Measurements from ENCODE around the gene SDR9C7.
"Not testable (repeated sequence)": the region's sequence is repeated elsewhere in the genome, so short reads cannot be mapped to it uniquely, and the experiment has no call there.

Gene SDR9C7

GRCh38 chr12:56905852-56906251 lies 28.4 kb downstream of the SDR9C7 start:
- Mint-ChIP-seq H3K4me1 (no peaks in the 10 kb centered on the region), H3K4me3 (no peak overlapping the region), H3K27me3 (peaks cover 3% of the 10 kb centered on the region), H3K36me3 (peaks cover 9% of the 10 kb centered on the region), H3K9me3 (peaks cover 5% of the 10 kb centered on the region), H3K27ac (no peak overlapping the region)

- Mint-ChIP-seq H3K36me3 (peaks cover 9% of the 10 kb centered on the region), H3K4me1 (no peaks in the 10 kb centered on the region), H3K9me3 (peaks cover 9% of the 10 kb centered on the region), H3K27ac (no peak overlapping the region), H3K4me3 (no peak overlapping the region), H3K27me3 (no peaks in the 10 kb centered on the region)
Observed at GRCh38 chr12:56903374-56903773, 30.8 kb downstream of the SDR9C7 start.

DNA sequence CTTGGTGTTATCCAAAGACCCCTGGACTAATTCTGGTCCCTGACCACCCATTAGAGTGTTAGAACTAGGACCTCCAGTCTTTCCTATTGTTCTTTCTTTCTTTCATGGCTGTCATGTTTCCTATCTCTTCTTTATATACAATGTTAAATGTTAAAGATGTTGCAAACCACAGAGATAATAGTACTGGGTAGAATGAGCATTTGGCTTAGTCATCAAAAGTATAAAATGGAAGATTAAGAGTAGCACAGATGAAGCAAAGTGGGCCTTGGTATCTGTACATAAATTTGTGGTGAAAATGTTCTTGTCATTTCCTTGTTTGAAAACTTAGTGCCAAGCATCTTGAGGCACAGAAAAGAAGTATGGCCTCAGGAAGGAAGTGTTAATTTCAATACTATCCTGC lies 32.9 kb downstream of the SDR9C7 start:
- H3K27ac Mint-ChIP-seq, H3K9me3 Mint-ChIP-seq, H3K36me3 Mint-ChIP-seq, H3K4me3 Mint-ChIP-seq, H3K27me3 Mint-ChIP-seq, H3K4me1 Mint-ChIP-seq: not testable (repeated sequence)

DNA sequence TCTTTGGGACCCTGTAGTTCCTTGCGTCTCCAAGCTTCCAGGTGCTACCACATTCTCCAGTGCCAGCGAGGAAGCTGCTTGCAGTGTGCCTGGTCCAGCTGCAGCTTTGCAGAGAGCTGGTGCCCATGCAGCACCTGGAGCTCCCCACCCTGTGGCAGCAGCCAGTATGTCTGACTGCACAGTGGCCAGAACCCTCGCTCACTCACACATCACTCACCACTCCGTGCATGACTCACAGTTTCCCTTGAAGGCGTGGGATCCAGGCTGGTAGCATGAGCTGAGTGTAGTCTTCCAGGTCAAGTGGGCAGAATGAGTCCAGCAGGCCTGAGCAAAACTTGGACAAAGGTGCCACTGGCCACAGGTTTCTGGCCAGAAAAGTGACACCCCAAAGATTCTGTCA lies 33.6 kb downstream of the SDR9C7 start:
- peaks cover 9% of the 10 kb centered on the region for H3K36me3 Mint-ChIP-seq
- H3K27me3 Mint-ChIP-seq, result no peaks in the 10 kb centered on the region
- peaks cover 10% of the 10 kb centered on the region for H3K9me3 Mint-ChIP-seq
- H3K4me1 Mint-ChIP-seq, result no peaks in the 10 kb centered on the region
- no peak overlapping the region for H3K4me3 Mint-ChIP-seq
- no peak overlapping the region for H3K27ac Mint-ChIP-seq

DNA sequence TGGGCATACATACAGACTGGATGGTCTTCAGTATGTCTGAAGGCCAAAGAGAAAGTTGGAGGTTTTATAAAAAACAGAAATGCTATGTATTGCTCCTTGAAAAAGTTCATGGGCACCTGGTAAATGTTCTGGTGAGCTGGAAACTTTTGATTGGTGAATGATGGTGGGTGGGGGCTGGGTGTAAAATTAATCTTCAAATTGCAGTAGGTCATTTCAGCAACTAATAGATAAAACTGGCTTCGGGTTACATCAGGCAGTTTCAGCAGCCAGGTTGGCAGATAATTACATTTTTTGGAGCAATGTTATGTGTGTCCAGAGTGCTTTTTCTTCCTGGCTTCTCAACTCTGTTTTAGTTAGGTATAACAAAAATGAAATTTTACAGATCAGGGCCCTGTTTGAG lies 35.3 kb downstream of the SDR9C7 start:
- Mint-ChIP-seq H3K9me3 (peaks cover 10% of the 10 kb centered on the region), H3K4me1 (no peaks in the 10 kb centered on the region), H3K27ac (no peak overlapping the region), H3K27me3 (no peaks in the 10 kb centered on the region), H3K36me3 (peaks cover 9% of the 10 kb centered on the region), H3K4me3 (no peak overlapping the region)

- no peaks in the 10 kb centered on the region for H3K27me3 Mint-ChIP-seq
- H3K4me3 Mint-ChIP-seq, result no peak overlapping the region
- peaks cover 10% of the 10 kb centered on the region for H3K9me3 Mint-ChIP-seq
- peaks cover 9% of the 10 kb centered on the region for H3K36me3 Mint-ChIP-seq
- no peaks in the 10 kb centered on the region for H3K4me1 Mint-ChIP-seq
- H3K27ac Mint-ChIP-seq, result no peak overlapping the region
Observed at GRCh38 chr12:56897844-56898361, 36.3 kb downstream of the SDR9C7 start.

DNA sequence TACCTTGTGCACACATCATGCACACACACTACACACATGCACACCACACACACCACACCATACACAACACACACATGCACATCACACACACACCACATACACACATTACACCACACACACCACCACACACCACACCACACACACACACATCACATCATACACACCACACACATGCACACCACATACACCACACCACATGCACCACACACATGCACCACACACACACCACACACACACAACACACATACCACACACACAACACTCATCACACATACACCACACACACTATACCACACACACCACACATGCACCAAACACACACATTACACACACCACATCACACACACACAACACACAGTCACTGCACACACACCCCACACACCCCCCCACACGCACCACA lies 38.1 kb downstream of the SDR9C7 start:
- Mint-ChIP-seq H3K36me3 (peaks cover 2% of the 10 kb centered on the region), H3K4me1 (no peaks in the 10 kb centered on the region), H3K27me3 (peaks cover under 1% of the 10 kb centered on the region), H3K9me3 (peaks cover 4% of the 10 kb centered on the region), H3K4me3 (no peak overlapping the region), H3K27ac (no peak overlapping the region)

- H3K9me3 Mint-ChIP-seq, result peaks cover 4% of the 10 kb centered on the region
- H3K4me1 Mint-ChIP-seq, result no peaks in the 10 kb centered on the region
- H3K4me3 Mint-ChIP-seq, result no peak overlapping the region
- H3K36me3 Mint-ChIP-seq, result peaks cover 2% of the 10 kb centered on the region
- H3K27me3 Mint-ChIP-seq, result peaks cover 5% of the 10 kb centered on the region
- no peak overlapping the region for H3K27ac Mint-ChIP-seq
Observed at GRCh38 chr12:56894698-56895368, 39.4 kb downstream of the SDR9C7 start.

DNA sequence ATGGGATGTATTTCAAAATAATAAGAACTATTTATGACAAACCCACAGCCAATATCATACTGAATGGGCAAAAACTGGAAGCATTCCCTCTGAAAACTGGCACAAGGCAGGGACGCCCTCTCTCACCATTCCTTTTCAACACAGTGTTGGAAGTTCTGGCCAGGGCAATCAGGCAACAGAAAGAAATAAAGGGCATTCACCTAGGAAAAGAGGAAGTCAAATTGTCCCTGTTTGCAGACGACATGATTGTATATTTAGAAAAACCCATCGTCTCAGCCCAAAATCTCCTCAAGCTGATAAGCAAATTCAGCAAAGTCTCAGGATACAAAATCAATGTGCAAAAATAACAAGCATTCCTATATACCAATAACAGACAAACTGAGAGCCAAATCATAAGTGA lies 42.3 kb downstream of the SDR9C7 start:
- not testable (repeated sequence) for H3K27ac Mint-ChIP-seq, H3K9me3 Mint-ChIP-seq, H3K4me3 Mint-ChIP-seq

DNA sequence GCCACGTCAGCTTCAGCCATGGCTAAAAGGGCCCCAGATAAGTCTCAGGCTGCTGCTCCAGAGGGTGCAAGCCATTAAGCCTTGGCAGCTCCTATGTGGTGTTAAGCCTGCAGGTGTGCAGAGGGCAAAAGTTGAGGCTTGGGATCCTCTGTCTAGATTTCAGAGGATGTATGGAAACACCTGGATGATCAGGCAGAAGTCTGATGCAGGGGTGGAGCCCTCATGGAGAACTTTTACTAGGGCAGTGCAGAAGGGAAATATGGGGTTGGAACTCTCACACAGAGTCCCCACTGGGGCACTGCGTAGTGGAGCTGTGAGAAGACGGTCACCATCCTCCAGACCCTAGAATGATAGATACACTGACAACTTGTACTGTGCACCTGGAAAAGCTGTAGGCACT lies 47.9 kb downstream of the SDR9C7 start:
- Mint-ChIP-seq H3K36me3 (peaks cover 9% of the 10 kb centered on the region), H3K9me3 (peaks cover 17% of the 10 kb centered on the region), H3K27ac (no peak overlapping the region), H3K4me1 (no peaks in the 10 kb centered on the region), H3K27me3 (peaks cover 17% of the 10 kb centered on the region), H3K4me3 (no peak overlapping the region)

More for the DNA sequence above, 42.3 kb downstream of the SDR9C7 start:
- not testable (repeated sequence) for H3K4me1 Mint-ChIP-seq, H3K36me3 Mint-ChIP-seq
- peaks cover 13% of the 10 kb centered on the region for H3K27me3 Mint-ChIP-seq

- H3K9me3 Mint-ChIP-seq, result peaks cover 17% of the 10 kb centered on the region
- peaks cover 12% of the 10 kb centered on the region for H3K27me3 Mint-ChIP-seq
- H3K4me1 Mint-ChIP-seq, result no peaks in the 10 kb centered on the region
- no peak overlapping the region for H3K4me3 Mint-ChIP-seq
- H3K36me3 Mint-ChIP-seq, result peaks cover 9% of the 10 kb centered on the region
- H3K27ac Mint-ChIP-seq, result no peak overlapping the region
Observed at GRCh38 chr12:56885316-56885715, 48.9 kb downstream of the SDR9C7 start.

DNA sequence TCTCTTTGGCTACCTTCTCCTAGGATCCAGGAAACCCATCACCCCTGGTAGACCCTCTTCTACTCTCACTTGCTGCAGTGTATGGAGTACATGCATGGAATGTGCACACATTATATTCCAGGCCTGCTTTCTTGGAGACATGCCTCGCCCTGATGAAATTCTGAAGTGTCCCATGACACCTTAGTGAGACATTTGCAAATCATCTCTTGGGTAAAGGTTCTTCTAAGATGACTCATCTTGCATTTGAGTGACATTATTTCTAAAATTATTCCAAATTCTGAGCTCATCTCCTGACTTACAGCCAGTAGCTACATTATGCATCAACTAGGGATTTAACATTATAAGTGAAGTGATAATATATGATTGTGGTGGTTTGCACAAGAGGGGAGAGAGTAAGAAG lies 49.8 kb downstream of the SDR9C7 start:
- H3K4me3 Mint-ChIP-seq, result no peak overlapping the region
- no peak overlapping the region for H3K27ac Mint-ChIP-seq
- peaks cover 12% of the 10 kb centered on the region for H3K27me3 Mint-ChIP-seq
- peaks cover 17% of the 10 kb centered on the region for H3K9me3 Mint-ChIP-seq
- H3K4me1 Mint-ChIP-seq, result no peaks in the 10 kb centered on the region
- H3K36me3 Mint-ChIP-seq, result peaks cover 11% of the 10 kb centered on the region

- Mint-ChIP-seq H3K9me3 (peaks cover 17% of the 10 kb centered on the region), H3K36me3 (peaks cover 11% of the 10 kb centered on the region)
- H3K27me3 Mint-ChIP-seq, H3K4me1 Mint-ChIP-seq, H3K4me3 Mint-ChIP-seq, H3K27ac Mint-ChIP-seq: not testable (repeated sequence)
Observed at GRCh38 chr12:56882407-56882806, 51.8 kb downstream of the SDR9C7 start.

- Mint-ChIP-seq H3K4me3 (no peak overlapping the region), H3K9me3 (peaks cover 11% of the 10 kb centered on the region), H3K27ac (no peak overlapping the region), H3K4me1 (no peaks in the 10 kb centered on the region), H3K27me3 (peaks cover 12% of the 10 kb centered on the region), H3K36me3 (peaks cover 8% of the 10 kb centered on the region)
Observed at GRCh38 chr12:56880125-56880992, 53.8 kb downstream of the SDR9C7 start.

DNA sequence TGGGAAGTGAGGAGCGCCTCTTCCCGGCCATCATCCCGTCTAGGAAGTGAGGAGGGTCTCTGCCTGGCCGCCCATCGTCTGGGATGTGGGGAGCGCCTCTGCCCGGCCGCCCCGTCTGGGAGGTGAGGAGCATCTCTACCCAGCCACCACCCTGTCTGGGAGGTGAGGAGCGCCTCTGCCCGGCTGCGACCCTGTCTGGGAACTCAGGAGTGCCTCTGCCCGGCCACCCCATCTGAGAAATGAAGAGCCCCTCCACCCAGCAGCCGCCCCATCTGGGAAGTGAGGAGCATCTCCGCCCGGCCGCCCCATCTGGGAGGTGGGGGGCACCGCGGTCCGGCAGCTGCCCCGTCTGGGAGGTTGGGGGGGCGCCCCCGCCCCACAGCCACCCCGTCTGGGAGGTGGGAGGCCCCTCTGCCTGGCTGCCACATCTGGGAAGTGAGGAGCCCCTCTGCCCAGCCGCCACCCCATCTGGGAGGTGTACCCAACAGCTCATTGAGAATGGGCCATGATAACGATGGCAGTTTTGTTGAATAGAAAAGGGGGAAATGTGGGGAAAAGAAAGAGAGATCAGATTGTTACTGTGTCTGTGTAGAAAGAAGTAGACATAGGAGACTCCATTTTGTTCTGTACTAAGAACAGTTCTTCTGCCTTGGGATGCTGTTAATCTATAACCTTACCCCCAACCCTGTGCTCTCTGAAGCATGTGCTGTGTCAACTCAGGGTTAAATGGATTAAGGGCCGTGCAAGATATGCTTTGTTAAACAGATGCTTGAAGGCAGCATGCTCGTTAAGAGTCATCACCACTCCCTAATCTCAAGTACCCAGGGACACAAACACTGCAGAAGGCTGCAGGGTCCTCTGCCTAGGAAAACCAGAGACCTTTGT lies 54.7 kb downstream of the SDR9C7 start:
- H3K27me3 Mint-ChIP-seq, result peaks cover 13% of the 10 kb centered on the region
- not testable (repeated sequence) for H3K27ac Mint-ChIP-seq, H3K36me3 Mint-ChIP-seq, H3K4me1 Mint-ChIP-seq, H3K4me3 Mint-ChIP-seq
- H3K9me3 Mint-ChIP-seq, result peaks cover 11% of the 10 kb centered on the region

Measured in activated naive CD4-positive, alpha-beta T cell treated with anti-CD3 and anti-CD28 coated beads, Interleukin-2, amount 50 U/mL, for 24 hours (primary cell).